Caco-2 (cell line): Measurements from ENCODE around the gene TGFB2. TPM values are rescaled to one million over a fixed set of nuclear protein-coding genes. Genes with fewer than 3 reads are reported as not detected.
A peak's percentile ranks its signal among the peaks of the same experiment; 100 is the strongest.

Source experiments
- BruUV-seq: library from RNA; stranded (reverse); fragments of 400-500 nt; replicated peaks from 2 replicates; lab custom pipeline; 2021; lab: Mats Ljungman, UMichigan
- CTCF ChIA-PET: fragments of 300-600 bp; sonication (Branson Sonifier 250); formaldehyde crosslinking; loops from one replicate; lab custom pipeline; 2022; ENCODE audit warnings: antibody characterized with exemption; lab: Charles Lee
- POLR2A ChIA-PET: fragments of 300-600 bp; sonication (Branson Sonifier 250); formaldehyde crosslinking; loops from one replicate; lab custom pipeline; 2022; ENCODE audit warnings: antibody characterized with exemption; lab: Charles Lee
- DNase-seq, 2 experiments: peaks; one replicate each; pipeline versions ENCODE4 v3.0.0 to v3.0.0-alpha.2; 2020 to 2022
- H3K27me3 ChIP-seq: replicated peaks from 2 replicates; pipeline ENCODE4 v1.6.0; 2011; ENCODE audit warnings: low read length; ENCODE audit not compliant: control insufficient read depth, insufficient read depth
- H3K36me3 ChIP-seq: 2 replicates; pipeline ENCODE4 v1.5.1; 2011; ENCODE audit warnings: low read length; ENCODE audit not compliant: control insufficient read depth, insufficient read depth
- H3K4me1 ChIP-seq: fragments of 250-450 bp; sonication (Bioruptor Pico); 2 replicates; pipeline ENCODE4 v1.5.1; 2020; ENCODE audit warnings: mild to moderate bottlenecking
- H3K4me3 ChIP-seq: 2 replicates; pipeline ENCODE4 v1.5.1; 2011; ENCODE audit warnings: low read depth, mild to moderate bottlenecking, control low read depth, low read length
- H3K9me3 ChIP-seq: fragments of 250-450 bp; sonication (Bioruptor Pico); 2 replicates; pipeline ENCODE4 v1.5.1; 2020; ENCODE audit warnings: mild to moderate bottlenecking, moderate library complexity
- H3K27ac Mint-ChIP-seq: one replicate; pipeline ENCODE4 v1.8.0; 2022; ENCODE audit warnings: mixed read lengths; ENCODE audit not compliant: unreplicated experiment
- H3K27me3 Mint-ChIP-seq: one replicate; pipeline ENCODE4 v1.8.0; 2022; ENCODE audit warnings: mixed read lengths; ENCODE audit not compliant: insufficient read depth, unreplicated experiment
- H3K36me3 Mint-ChIP-seq: one replicate; pipeline ENCODE4 v1.8.0; 2022; ENCODE audit warnings: mild to moderate bottlenecking, mixed read lengths; ENCODE audit not compliant: insufficient read depth, unreplicated experiment
- H3K4me1 Mint-ChIP-seq: one replicate; pipeline ENCODE4 v1.8.0; 2022; ENCODE audit warnings: low read depth, mixed read lengths; ENCODE audit not compliant: unreplicated experiment
- H3K4me3 Mint-ChIP-seq: one replicate; pipeline ENCODE4 v1.8.0; 2022; ENCODE audit warnings: mild to moderate bottlenecking, moderate library complexity, mixed read lengths; ENCODE audit not compliant: unreplicated experiment
- H3K9me3 Mint-ChIP-seq: one replicate; pipeline ENCODE4 v1.8.0; 2022; ENCODE audit warnings: mixed read lengths; ENCODE audit not compliant: unreplicated experiment
- intact Hi-C: fragments of 100-400 bp; cut with micrococcal nuclease; formaldehyde crosslinking; loops from one replicate; pipeline ENCODE4 v1.10.0; 2022; ENCODE audit not compliant: unreplicated experiment
- total RNA-seq: library from RNA; stranded (reverse); gene quantifications from 2 replicates; pipeline ENCODE4 v1.2.3, GENCODE V29; 2022
- TF ChIP-seq, protein P1 (sequence below), 2 experiments: fragments of 200-600 bp in 1 of 2; IDR thresholded peaks; 1 replicate in 1 of 2; 2 replicates in 1 of 2; pipeline versions ENCODE4 v1.5.1 to v1.8.0; 2011 to 2022; ENCODE audit warnings: antibody characterized with exemption in 1 of 2, control low read depth in 1 of 2, inconsistent platforms in 1 of 2, low read depth in 1 of 2, low read length in 1 of 2, mild to moderate bottlenecking in 1 of 2, moderate library complexity in 1 of 2; ENCODE audit not compliant: insufficient read depth in 1 of 2, severe bottlenecking in 1 of 2, unreplicated experiment in 1 of 2

TGFB2 gene
- total RNA-seq, 1 experiment from 2014 or later = 14.2 TPM

DNA sequence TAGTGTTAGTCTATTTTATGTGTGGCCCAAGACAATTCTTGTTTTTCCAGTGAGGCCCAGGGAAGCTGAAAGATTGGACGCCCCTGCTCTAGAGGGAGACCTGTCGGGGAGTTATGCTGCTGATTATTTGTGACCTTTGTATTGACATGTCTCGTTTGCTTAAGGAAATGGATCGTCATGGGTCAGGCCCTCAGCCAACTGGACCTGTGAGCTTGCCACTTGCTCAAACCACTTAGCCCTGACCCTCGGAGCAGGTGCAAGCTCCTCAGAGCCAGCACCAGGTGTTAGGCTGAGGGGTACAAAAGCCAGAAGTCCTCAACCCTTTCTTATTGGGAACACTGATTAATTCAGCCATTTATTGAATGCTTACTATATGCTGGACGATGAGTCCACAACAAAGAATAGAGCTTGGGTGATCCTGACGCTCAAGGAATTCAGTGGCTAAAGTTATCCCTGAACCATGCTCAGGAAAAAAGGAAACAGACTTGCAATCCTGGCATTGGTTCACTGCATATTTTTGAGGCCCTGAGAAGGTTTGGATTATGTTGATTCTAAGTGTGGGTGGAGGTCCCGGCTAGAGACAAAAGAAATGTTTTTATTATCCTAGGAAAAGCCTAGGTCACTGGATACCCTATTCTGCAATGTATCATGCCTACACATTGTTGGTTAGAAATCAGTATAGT, 19.0 kb downstream of the TGFB2 start:
- ChIA-PET CTCF (interaction anchor here (0.9 kb wide), 1 partner anchor 310 kb away, joined by 3 read pairs; no protein-coding TSS in a partner anchor), POLR2A (interaction anchor here (1.2 kb wide), 1 partner anchor 17 kb away, joined by 5 read pairs; no protein-coding TSS in a partner anchor)
- TF ChIP-seq, protein P1, sequence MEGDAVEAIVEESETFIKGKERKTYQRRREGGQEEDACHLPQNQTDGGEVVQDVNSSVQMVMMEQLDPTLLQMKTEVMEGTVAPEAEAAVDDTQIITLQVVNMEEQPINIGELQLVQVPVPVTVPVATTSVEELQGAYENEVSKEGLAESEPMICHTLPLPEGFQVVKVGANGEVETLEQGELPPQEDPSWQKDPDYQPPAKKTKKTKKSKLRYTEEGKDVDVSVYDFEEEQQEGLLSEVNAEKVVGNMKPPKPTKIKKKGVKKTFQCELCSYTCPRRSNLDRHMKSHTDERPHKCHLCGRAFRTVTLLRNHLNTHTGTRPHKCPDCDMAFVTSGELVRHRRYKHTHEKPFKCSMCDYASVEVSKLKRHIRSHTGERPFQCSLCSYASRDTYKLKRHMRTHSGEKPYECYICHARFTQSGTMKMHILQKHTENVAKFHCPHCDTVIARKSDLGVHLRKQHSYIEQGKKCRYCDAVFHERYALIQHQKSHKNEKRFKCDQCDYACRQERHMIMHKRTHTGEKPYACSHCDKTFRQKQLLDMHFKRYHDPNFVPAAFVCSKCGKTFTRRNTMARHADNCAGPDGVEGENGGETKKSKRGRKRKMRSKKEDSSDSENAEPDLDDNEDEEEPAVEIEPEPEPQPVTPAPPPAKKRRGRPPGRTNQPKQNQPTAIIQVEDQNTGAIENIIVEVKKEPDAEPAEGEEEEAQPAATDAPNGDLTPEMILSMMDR (IDR thresholded peaks at IDR 0.05; ENCODE audit: insufficient read depth in 1 of 2, low read depth in 1 of 2, low read length in 1 of 2, severe bottlenecking in 1 of 2, unreplicated experiment in 1 of 2) = no peak
- H3K9me3 ChIP-seq = no peaks in the 10 kb centered on the region
- Mint-ChIP-seq H3K27me3 (no peaks in the 10 kb centered on the region), H3K36me3 (peaks cover 14% of the 10 kb centered on the region), H3K4me1 (peaks cover 6% of the 10 kb centered on the region), H3K27ac (peak overlapping the region; percentile 23), H3K9me3 (no peaks in the 10 kb centered on the region), H3K4me3 (no peak overlapping the region)
- intact Hi-C loops = loop anchor here (10.0 kb wide), 1 partner anchor 951 kb away; no protein-coding TSS in a partner anchor
- H3K4me1 ChIP-seq = peaks cover 55% of the 10 kb centered on the region
- BruUV-seq = TSS peak; percentile 23
- no peaks in the 10 kb centered on the region for H3K36me3 ChIP-seq
- peak; percentile 45 to 57 for DNase-seq
- no peak overlapping the region for H3K4me3 ChIP-seq
- no peaks in the 10 kb centered on the region for H3K27me3 ChIP-seq

DNA sequence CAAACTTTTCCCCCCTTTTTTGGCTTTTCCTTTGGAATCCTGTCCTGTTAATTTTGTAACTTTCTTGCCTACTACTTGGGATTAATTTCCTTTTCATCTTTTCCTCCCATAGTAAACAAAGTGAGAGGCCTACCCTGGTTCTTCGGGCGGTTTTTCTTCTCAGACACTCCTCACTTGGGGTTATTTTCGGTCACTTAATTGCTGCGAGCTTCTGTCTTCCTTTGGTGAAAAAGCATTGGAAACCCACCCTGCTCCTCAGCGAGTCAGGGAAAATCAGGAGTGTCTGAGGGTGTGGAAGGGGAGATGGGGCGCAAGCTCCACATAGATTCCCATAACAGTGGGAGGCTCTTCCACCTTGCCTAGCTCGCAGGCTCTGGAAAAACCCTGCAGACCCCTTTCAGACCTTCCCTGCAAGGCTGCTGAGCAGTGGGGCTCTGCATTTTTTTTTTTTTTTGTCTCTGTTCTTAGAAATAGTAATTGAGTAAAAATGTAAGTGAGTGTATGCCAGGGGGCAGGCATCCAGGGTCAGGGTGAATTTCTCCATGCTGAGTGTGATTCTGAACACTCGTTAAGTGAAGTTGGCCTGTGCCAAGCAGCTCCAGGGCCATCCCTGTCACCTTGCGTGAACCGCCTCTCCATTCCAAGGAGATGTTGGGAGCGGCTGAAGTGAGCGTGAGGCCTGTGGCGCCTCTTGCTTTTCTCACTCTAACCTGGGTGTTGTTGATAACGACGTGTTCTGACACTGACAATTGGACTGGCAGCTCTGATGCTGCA, 20.3 kb downstream of the TGFB2 start:
- Mint-ChIP-seq H3K9me3 (no peaks in the 10 kb centered on the region), H3K27ac (peak overlapping the region; percentile 23), H3K4me1 (peaks cover 17% of the 10 kb centered on the region), H3K27me3 (no peaks in the 10 kb centered on the region), H3K36me3 (peaks cover 23% of the 10 kb centered on the region), H3K4me3 (no peak overlapping the region)
- intact Hi-C loops = loop anchor here (5.0 to 10.0 kb wide), 2 partner anchors 97 to 949 kb away; no protein-coding TSS in a partner anchor
- ChIA-PET CTCF (interaction anchor here (0.7 kb wide), 1 partner anchor 134 kb away, joined by 7 read pairs; no protein-coding TSS in a partner anchor), POLR2A (no interaction called here)
- DNase-seq = no peak
- H3K4me1 ChIP-seq = peaks cover 63% of the 10 kb centered on the region
- no peaks in the 10 kb centered on the region for H3K36me3 ChIP-seq
- no peaks in the 10 kb centered on the region for H3K27me3 ChIP-seq
- BruUV-seq = no TSS peak
- H3K9me3 ChIP-seq = no peaks in the 10 kb centered on the region
- no peak overlapping the region for H3K4me3 ChIP-seq
- TF ChIP-seq, protein P1 (IDR thresholded peaks at IDR 0.05; ENCODE audit: insufficient read depth in 1 of 2, low read depth in 1 of 2, low read length in 1 of 2, severe bottlenecking in 1 of 2, unreplicated experiment in 1 of 2) = no peak
